K562 (cell line): Measurements from ENCODE around the gene NSDHL. TPM values are rescaled to one million over a fixed set of nuclear protein-coding genes. Genes with fewer than 3 reads are reported as not detected.

Source experiments
- ATAC-seq: fragments of 200-7000 bp; cut with Tn5 transposase; 3 replicates; pipeline ENCODE4 v1.9.1; 2020; ENCODE audit warnings: moderate library complexity
- BruUV-seq: library from RNA; stranded (reverse); fragments of 400-500 nt; replicated peaks from 2 replicates; lab custom pipeline; 2021; lab: Mats Ljungman, UMichigan
- CTCF ChIA-PET: fragments of 300-600 bp; formaldehyde crosslinking; extraction: SDS; loops from one replicate; lab custom pipeline; 2021; ENCODE audit warnings: low intra/inter-chr PET ratio; lab: Yijun Ruan, JAX
- POLR2A ChIA-PET: fragments of 300-600, 350-650 bp; sonication (Branson Sonifier 250); formaldehyde crosslinking; extraction: SDS; loops from one replicate; lab custom pipeline; 2021; ENCODE audit warnings: antibody characterized with exemption, inconsistent platforms; lab: Yijun Ruan, JAX
- DNase-seq, 4 experiments: peaks; one replicate each; pipeline versions ENCODE4 v3.0.0 to v3.0.0-alpha.2; 2011 to 2018; ENCODE audit warnings: low spot score in 3 of 4, mixed read lengths in 3 of 4; ENCODE audit errors: extremely low read depth in 1 of 4
- FAIRE-seq: peaks from 2 replicates; lab custom pipeline; 2011; peaks lifted over from hg19 to GRCh38; lab: Jason Lieb, UNC
- H2AFZ ChIP-seq: 2 replicates; pipeline ENCODE4 v1.6.0; 2011; ENCODE audit warnings: low read depth, low read length, control low read depth, inconsistent platforms
- H3K27ac ChIP-seq: fragments of 200-600 bp; 3 replicates; pipeline ENCODE4 v1.8.0; 2011; ENCODE audit warnings: low read depth, mild to moderate bottlenecking, control low read depth, inconsistent platforms, low read length, moderate library complexity, mixed read lengths; ENCODE audit errors: extremely low read depth
- H3K27me3 ChIP-seq, 2 experiments: fragments of 300-600 bp in 1 of 2; 2 replicates in 1 of 2; 3 replicates in 1 of 2; pipeline versions ENCODE4 v1.6.0 to v1.8.0; 2011; ENCODE audit warnings: inconsistent platforms in 2 of 2, low read length in 2 of 2, mild to moderate bottlenecking in 1 of 2, mixed read lengths in 1 of 2, moderate library complexity in 1 of 2; ENCODE audit not compliant: control insufficient read depth in 2 of 2, insufficient read depth in 2 of 2
- H3K36me3 ChIP-seq: fragments of 300-600 bp; 3 replicates; pipeline ENCODE4 v1.8.0; 2011; ENCODE audit warnings: mild to moderate bottlenecking, low read length, inconsistent platforms; ENCODE audit not compliant: control insufficient read depth, insufficient read depth
- H3K4me1 ChIP-seq, 2 experiments: fragments of 200-600 bp in 1 of 2; replicated peaks in 1 of 2; 2 replicates in 1 of 2; 3 replicates in 1 of 2; pipeline versions ENCODE4 v1.5.1 to v1.8.0; 2011; ENCODE audit warnings: inconsistent platforms in 2 of 2, low read length in 2 of 2, mild to moderate bottlenecking in 1 of 2, mixed read lengths in 1 of 2, moderate library complexity in 1 of 2; ENCODE audit not compliant: control insufficient read depth in 2 of 2, insufficient read depth in 2 of 2
- H3K4me2 ChIP-seq: 2 replicates; pipeline ENCODE4 v1.6.1; 2011; ENCODE audit warnings: low read length, control low read depth, inconsistent platforms, mixed read lengths; ENCODE audit not compliant: insufficient read depth
- H3K4me3 ChIP-seq: fragments of 200-600 bp; sonication (generic), shearing (Covaris generic); 2 replicates; pipeline ENCODE4 v1.5.1; 2016; ENCODE audit warnings: control low read depth, inconsistent platforms
- H3K79me2 ChIP-seq: fragments of 200-600 bp; 3 replicates; pipeline ENCODE4 v1.8.0; 2011; ENCODE audit warnings: low read length, inconsistent platforms; ENCODE audit not compliant: control insufficient read depth, insufficient read depth
- H3K9ac ChIP-seq, 2 experiments: 2 replicates each; pipeline versions ENCODE4 v1.6.0 to v1.6.1; 2011; ENCODE audit warnings: low read depth in 2 of 2, low read length in 2 of 2, control low read depth in 1 of 2, inconsistent platforms in 1 of 2, mild to moderate bottlenecking in 1 of 2, mixed read lengths in 1 of 2; ENCODE audit not compliant: insufficient read depth in 1 of 2
- H3K9me1 ChIP-seq: one replicate; pipeline ENCODE4 v1.6.0; 2011; ENCODE audit warnings: inconsistent platforms, mild to moderate bottlenecking, low read length, moderate library complexity; ENCODE audit not compliant: control insufficient read depth, insufficient read depth
- H3K9me3 ChIP-seq: replicated peaks from 2 replicates; pipeline ENCODE4 v1.5.1; 2011; ENCODE audit warnings: low read depth, low read length, inconsistent platforms; ENCODE audit not compliant: control insufficient read depth, insufficient read depth
- H4K20me1 ChIP-seq: replicated peaks from 2 replicates; pipeline ENCODE4 v1.6.1; 2011; ENCODE audit warnings: low read length, inconsistent platforms, mixed read lengths; ENCODE audit not compliant: control insufficient read depth, insufficient read depth
- BCL6 ChIP-seq: fragments of 250-450 bp; sonication (Bioruptor Pico); IDR thresholded peaks from 2 replicates; pipeline ENCODE4 v1.4.0; 2020
- BRCA1 ChIP-seq, 2 experiments: fragments of 450-650 bp in 1 of 2; sonication (generic) in 1 of 2; formaldehyde crosslinking in 1 of 2; IDR thresholded peaks; 2 replicates each; pipeline versions ENCODE4 v1.5.0 to v1.6.1; 2017 to 2020; ENCODE audit warnings: mild to moderate bottlenecking in 1 of 2, missing genetic modification reagents in 1 of 2
- CHD4 ChIP-seq: fragments of 200-600 bp; sonication (generic); IDR thresholded peaks from 3 replicates; pipeline ENCODE4 v1.6.1; 2012; ENCODE audit warnings: low read depth, mild to moderate bottlenecking, mixed read lengths, low read length, inconsistent platforms; ENCODE audit not compliant: insufficient read depth, insufficient replicate concordance, poor library complexity, severe bottlenecking
- ELK1 ChIP-seq: sonication (generic); formaldehyde crosslinking; IDR thresholded peaks from 2 replicates; pipeline ENCODE4 v1.8.1; 2022; ENCODE audit warnings: missing genetic modification reagents
- EWSR1 ChIP-seq: fragments of 450-650 bp; IDR thresholded peaks from 2 replicates; pipeline ENCODE4 v1.6.1; 2018; ENCODE audit warnings: borderline replicate concordance, mild to moderate bottlenecking, low read depth, moderate library complexity; ENCODE audit not compliant: partially characterized antibody
- MBD2 ChIP-seq: sonication (generic); IDR thresholded peaks from 2 replicates; pipeline ENCODE4 v1.6.1; 2016; ENCODE audit warnings: low read depth, borderline replicate concordance
- MECOM ChIP-seq: fragments of 250-450 bp; sonication (Bioruptor Pico); IDR thresholded peaks from 2 replicates; pipeline ENCODE4 v1.8.0; 2022; ENCODE audit warnings: inconsistent platforms
- POLR2A ChIP-seq: fragments of 450-650 bp; conservative IDR thresholded peaks from 2 replicates; pipeline ENCODE4 v1.6.1; 2016
- POLR2AphosphoS2 ChIP-seq: IDR thresholded peaks from 2 replicates; pipeline ENCODE4 v1.6.1; 2012; ENCODE audit warnings: low read length, improper control_type of control experiment
- RBM15 ChIP-seq: fragments of 200-400 bp; formaldehyde crosslinking; IDR thresholded peaks from 2 replicates; pipeline ENCODE4 v1.6.1; 2018; ENCODE audit warnings: mild to moderate bottlenecking, low read length, moderate library complexity; ENCODE audit not compliant: insufficient read depth
- SMARCA4 ChIP-seq: fragments of 450-650 bp; IDR thresholded peaks from 2 replicates; pipeline ENCODE4 v1.6.1; 2016
- SRSF3 ChIP-seq: fragments of 200-400 bp; formaldehyde crosslinking; IDR thresholded peaks from 2 replicates; pipeline ENCODE4 v1.6.1; 2016; ENCODE audit warnings: mild to moderate bottlenecking, low read length, moderate library complexity; ENCODE audit not compliant: insufficient read depth
- STAT5A ChIP-seq: IDR thresholded peaks from 2 replicates; pipeline ENCODE4 v1.6.1; 2012; ENCODE audit warnings: low read length, inconsistent platforms, borderline replicate concordance
- STAT5B ChIP-seq: fragments of 250-450 bp; sonication (Bioruptor Pico); IDR thresholded peaks from 2 replicates; pipeline ENCODE4 v1.8.0; 2021; ENCODE audit warnings: mild to moderate bottlenecking, inconsistent platforms
- WHSC1 ChIP-seq: IDR thresholded peaks from one replicate; pipeline ENCODE4 v1.6.1; 2012; ENCODE audit warnings: low read length, control low read depth, inconsistent platforms
- ZC3H4 ChIP-seq: sonication (generic); formaldehyde crosslinking; IDR thresholded peaks from 2 replicates; pipeline ENCODE4 v1.9.0; 2021; ENCODE audit warnings: missing genetic modification reagents, borderline replicate concordance
- ZNF23 ChIP-seq: fragments of 250-450 bp; sonication (Bioruptor Pico); IDR thresholded peaks from 2 replicates; pipeline ENCODE4 v1.4.0; 2020; ENCODE audit warnings: mild to moderate bottlenecking
- ZNF449 ChIP-seq: fragments of 250-450 bp; sonication (Bioruptor Pico); IDR thresholded peaks from 2 replicates; pipeline ENCODE4 v1.8.0; 2022; ENCODE audit warnings: moderate library complexity, mild to moderate bottlenecking, inconsistent platforms
- ZNF77 ChIP-seq: fragments of 250-450 bp; sonication (Bioruptor Pico); IDR thresholded peaks from 2 replicates; pipeline ENCODE4 v1.5.0; 2020
- WGBS: fragments of 100-300 bp; shearing (Covaris generic); methylation state at CpG from one replicate; pipeline ENCODE4 v1.1.6; 2016; ENCODE audit warnings: low coverage, mixed read lengths; ENCODE audit not compliant: insufficient coverage; ENCODE audit errors: missing lambda C conversion rate; 5-methylcytosine and 5-hydroxymethylcytosine counted together
- in situ Hi-C: fragments of 300-500 bp; cut with MboI; formaldehyde crosslinking; loops from 4 replicates; pipeline ENCODE4 v1.15.0; 2018; ENCODE audit warnings: inconsistent platforms, mixed read lengths
- intact Hi-C: fragments of 100-400 bp; cut with micrococcal nuclease; formaldehyde crosslinking; loops from 2 replicates; pipeline ENCODE4 v1.14.2; 2022
- polyA plus RNA-seq, 8 experiments: library from polyadenylated mRNA; depleted of rRNA in 4 of 8; stranded (reverse) in 5 of 8; unstranded in 3 of 8; fragments of >200 nt; fragmentation: Nextera tagmentation in 2 of 8; fragmentation: Illumina TruSeq in 1 of 8; extraction: Ambion mirVana in 2 of 8; extraction: Trizol in 1 of 8; gene quantifications; 2 replicates each; pipeline versions ENCODE4 v1.2.1 to v1.2.3, GENCODE V29; 2011 to 2014; ENCODE audit warnings: inconsistent platforms in 1 of 8, missing spikeins in 1 of 8
- total RNA-seq, 7 experiments: library from RNA; depleted of rRNA in 6 of 7; stranded (reverse); fragments of >200 nt in 6 of 7; fragmentation: Illumina TruSeq in 2 of 7; extraction: Trizol in 2 of 7; gene quantifications; 2 replicates each; pipeline versions ENCODE4 v1.2.1 to v1.2.3, GENCODE V29; 2011 to 2021; ENCODE audit warnings: low replicate concordance in 1 of 7
- TF ChIP-seq, protein P1 (sequence below): fragments of 450-650 bp; formaldehyde crosslinking; IDR thresholded peaks from 2 replicates; pipeline ENCODE4 v1.4.0; 2020; ENCODE audit warnings: mild to moderate bottlenecking, moderate library complexity

Gene NSDHL
- total and polyA plus RNA-seq, 9 of the 15 experiments (the other 6 are each of a cell fraction or from before 2014, with no cell fraction given), result 22.5 to 63.4 (median 40.8) TPM

- Histone ChIP-seq H3K9me3 (no peaks in the 10 kb centered on the region), H3K9me1 (peaks cover 6% of the 10 kb centered on the region), H4K20me1 (peaks cover 25% of the 10 kb centered on the region), H3K9ac (peak overlapping the region in 1 of 2 experiments; percentile 73; a peak in 1 of 4 replicates), H3K36me3 (peaks cover 67% of the 10 kb centered on the region; the same call in 2 of the 3 replicates), H3K4me2 (peak overlapping the region; percentile 60), H3K27me3 (no peaks in the 10 kb centered on the region), H3K79me2 (peaks cover 57% of the 10 kb centered on the region), H2AFZ (no peak overlapping the region), H3K4me1 (peaks cover 12 to 41% of the 10 kb centered on the region in 2 experiments), H3K27ac (peak overlapping the region; percentile 68), H3K4me3 (no peak overlapping the region)
- in situ Hi-C loops, result no loop called here
- CTCF ChIA-PET, result no interaction called here
- ATAC-seq (peak; percentile 98), FAIRE-seq (peak; percentile 92), DNase-seq (peak; percentile 33 to 79 (median 54))
- intact Hi-C loops, result no loop called here
- WGBS, result 1% methylated on average over 5 of the region's 5 CpGs
- no TSS peak for BruUV-seq
- POLR2A ChIA-PET, result interaction anchor here (0.6 to 1.0 kb wide), 3 partner anchors 9 to 1206 kb away, joined by 3 read pairs; no protein-coding TSS in a partner anchor
- TF ChIP-seq RBM15, result no peak
- peak; percentile 45 for TF ChIP-seq STAT5A
- TF ChIP-seq MECOM (CRISPR knock-in tag), result no peak
- no peak for TF ChIP-seq ZNF23 (CRISPR knock-in tag)
- no peak for TF ChIP-seq WHSC1
- no peak for TF ChIP-seq ZNF77 (CRISPR knock-in tag)
- no peak for TF ChIP-seq ZNF449 (CRISPR knock-in tag)
- TF ChIP-seq BRCA1 (IDR thresholded peaks at IDR 0.05), result no peak
- no peak for TF ChIP-seq BRCA1 (CRISPR knock-in tag; IDR thresholded peaks at IDR 0.05)
- TF ChIP-seq POLR2A, result no peak
- TF ChIP-seq BCL6 (CRISPR knock-in tag), result no peak
- TF ChIP-seq MBD2, result no peak
- TF ChIP-seq, protein P1, sequence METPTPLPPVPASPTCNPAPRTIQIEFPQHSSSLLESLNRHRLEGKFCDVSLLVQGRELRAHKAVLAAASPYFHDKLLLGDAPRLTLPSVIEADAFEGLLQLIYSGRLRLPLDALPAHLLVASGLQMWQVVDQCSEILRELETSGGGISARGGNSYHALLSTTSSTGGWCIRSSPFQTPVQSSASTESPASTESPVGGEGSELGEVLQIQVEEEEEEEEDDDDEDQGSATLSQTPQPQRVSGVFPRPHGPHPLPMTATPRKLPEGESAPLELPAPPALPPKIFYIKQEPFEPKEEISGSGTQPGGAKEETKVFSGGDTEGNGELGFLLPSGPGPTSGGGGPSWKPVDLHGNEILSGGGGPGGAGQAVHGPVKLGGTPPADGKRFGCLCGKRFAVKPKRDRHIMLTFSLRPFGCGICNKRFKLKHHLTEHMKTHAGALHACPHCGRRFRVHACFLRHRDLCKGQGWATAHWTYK (CRISPR knock-in tag), result no peak
- TF ChIP-seq SRSF3, result no peak
- TF ChIP-seq ELK1 (CRISPR knock-in tag), result no peak
- peak; percentile 61; the same call in 1 of the 2 replicates for TF ChIP-seq SMARCA4
- no peak for TF ChIP-seq EWSR1
- no peak for TF ChIP-seq ZC3H4 (CRISPR knock-in tag)
- no peak for TF ChIP-seq STAT5B (CRISPR knock-in tag)
- no peak for TF ChIP-seq CHD4
- no peak for TF ChIP-seq POLR2AphosphoS2
These were observed 13.0 kb downstream of the NSDHL start for GRCh38 chrX:152843852-152844251.
